ENCODE results near the gene ENKUR.

The ENKUR gene

DNA sequence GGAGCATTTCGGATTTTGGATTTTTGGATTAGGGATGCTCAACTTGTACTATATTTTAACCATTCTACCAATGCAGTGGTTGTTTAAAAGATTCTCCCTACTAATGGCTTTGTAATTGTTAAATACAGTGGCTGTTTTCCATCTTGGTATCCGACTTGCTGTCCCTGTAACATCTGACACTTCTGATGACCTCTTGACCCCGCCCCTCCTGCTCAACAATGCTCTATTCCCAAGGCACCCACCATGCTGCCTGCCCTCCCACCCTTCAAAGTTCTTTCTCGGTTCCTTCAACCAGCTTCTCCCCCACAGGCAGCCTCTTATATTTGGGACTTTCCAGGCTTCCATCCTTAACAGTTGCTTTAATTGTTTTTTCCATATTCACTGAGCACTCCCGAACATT is 65.5 kb downstream of the ENKUR start:
- no peak for DNase-seq (ENCODE audit: low spot score)

DNA sequence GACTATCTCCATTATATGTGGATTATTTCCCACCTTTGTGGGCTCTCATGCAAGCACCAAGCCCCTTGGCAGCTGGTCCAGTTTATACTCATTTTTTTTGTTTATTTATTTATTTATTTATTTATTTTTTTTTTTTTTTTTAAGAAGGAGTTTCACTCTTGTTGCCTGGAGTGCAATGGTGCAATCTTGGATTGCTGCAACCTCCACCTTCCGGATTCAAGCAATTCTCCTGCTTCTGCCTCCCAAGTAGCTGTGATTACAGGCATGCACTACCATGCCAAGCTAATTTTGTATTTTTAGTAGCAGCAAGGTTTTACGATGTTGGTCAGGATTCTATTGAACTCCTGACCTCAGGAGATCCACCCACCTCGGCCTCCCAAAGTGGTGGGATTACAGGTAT is 66.3 kb downstream of the ENKUR start:
- DNase-seq (ENCODE audit: low spot score), result no peak

DNA sequence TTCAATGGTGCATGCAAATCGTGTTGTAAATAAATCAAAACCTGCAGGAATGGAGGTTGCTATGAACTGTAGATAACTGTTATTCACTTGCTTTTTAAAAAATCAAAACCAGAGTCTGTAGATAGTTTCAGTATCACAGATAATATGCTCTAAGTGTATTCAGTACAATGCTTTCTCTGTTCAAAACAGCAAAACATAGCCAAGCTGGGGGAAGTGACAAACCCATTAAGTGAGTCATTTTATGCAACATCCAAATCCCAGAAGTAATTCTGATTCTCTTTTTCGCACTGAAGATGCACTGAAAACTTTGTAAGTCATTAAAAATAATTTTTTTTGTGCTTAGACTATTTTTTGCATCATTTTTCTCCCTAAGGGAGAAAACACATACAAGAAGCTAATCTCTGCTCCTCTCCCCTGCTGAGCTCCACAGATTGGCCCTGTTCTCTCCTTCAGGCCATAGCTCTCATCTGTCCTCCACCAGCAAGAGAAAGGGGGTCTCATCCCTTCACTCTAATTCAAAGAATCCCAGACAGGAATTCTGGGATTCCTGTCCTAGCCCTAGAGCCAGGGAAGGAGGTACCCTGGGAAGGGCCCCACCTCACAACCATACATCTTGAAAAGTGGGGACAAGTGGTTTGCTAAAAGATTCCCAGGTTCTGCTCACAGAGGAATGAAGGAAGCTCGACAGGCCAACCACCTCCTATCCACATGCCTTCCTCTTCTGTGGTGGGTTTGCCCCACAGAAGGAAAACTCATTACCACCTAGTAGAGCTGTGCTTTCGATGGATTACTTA is 68.5 kb downstream of the ENKUR start:
- DNase-seq (ENCODE audit: low spot score), result no peak

DNA sequence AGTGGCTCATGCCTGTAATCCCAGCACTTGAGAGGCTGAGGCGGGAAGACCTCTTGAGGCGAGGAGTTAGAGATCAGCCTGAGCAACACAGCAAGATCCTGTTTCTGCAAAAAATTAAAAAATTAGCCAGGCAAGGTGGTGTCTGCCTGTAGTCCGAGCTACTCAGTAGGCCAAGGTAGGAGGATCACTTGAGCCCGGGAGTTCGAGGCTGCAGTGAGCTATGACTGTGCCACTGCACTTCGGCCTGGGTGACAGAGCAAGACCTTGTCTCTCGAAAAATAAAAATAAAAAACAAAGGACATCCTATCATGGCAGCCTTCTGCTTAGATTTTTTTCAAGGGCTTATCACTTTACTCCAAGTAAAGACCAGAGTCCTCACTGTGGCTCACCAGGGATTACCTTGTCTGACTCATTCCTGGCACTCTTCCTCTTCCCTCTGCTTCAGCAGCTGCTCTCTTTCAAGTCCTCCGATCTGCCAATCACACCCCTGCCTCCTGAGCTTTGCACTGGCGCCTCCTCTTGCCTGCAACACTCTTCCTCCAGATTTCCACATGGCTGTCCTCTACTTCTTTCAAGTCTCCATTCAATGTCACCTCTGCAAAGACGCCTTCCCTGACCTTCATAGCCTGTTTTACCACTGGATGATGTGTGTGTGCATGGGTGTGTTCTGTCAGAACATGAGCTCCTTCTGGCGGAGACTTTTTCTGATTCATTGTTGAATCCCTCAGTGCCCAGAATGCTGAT is 71.3 kb downstream of the ENKUR start:
- DNase-seq (ENCODE audit: low spot score), result no peak

DNA sequence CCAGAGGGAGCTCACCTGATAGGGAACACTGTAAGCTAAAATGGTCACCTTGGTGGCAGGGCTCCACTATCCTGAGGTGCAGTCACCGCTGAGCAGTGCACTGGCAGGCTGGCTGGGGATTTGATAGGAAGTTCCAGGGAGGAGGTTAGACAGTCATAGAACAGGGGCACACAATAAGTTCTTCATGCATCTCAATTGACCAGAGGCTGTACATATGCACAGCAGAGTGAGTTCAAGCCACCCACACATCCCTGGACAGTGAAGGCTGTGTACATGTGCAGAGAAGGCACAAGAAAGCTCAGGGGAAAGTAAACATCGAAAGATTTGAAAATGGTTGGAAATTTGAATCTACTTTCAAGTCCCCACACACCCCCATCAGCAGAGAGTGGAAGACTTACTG is 77.4 kb downstream of the ENKUR start:
- DNase-seq (ENCODE audit: low spot score), result no peak

- DNase-seq (ENCODE audit: low spot score), result no peak
Observed at GRCh38 chr10:24938076-24938475, 77.9 kb downstream of the ENKUR start.

GRCh38 chr10:24935504-24936292 is 80.3 kb downstream of the ENKUR start:
- DNase-seq (ENCODE audit: low spot score), result no peak

Small RNAs within 50 kb of the gene (small RNA-seq; reads per million reads assigned to genes)
- gene AL512598.1, result 0 reads per million in 2 experiments

All from SK-N-DZ (cell line).